Activated T-cell treated with anti-CD3 and anti-CD28 coated beads for 24 hours (primary cell): ENCODE results near the gene SDK2.

Experiments used
- DNase-seq: peaks from one replicate; pipeline ENCODE4 v3.0.0-alpha.2; 2020; ENCODE audit warnings: low read depth

The SDK2 gene

DNA sequence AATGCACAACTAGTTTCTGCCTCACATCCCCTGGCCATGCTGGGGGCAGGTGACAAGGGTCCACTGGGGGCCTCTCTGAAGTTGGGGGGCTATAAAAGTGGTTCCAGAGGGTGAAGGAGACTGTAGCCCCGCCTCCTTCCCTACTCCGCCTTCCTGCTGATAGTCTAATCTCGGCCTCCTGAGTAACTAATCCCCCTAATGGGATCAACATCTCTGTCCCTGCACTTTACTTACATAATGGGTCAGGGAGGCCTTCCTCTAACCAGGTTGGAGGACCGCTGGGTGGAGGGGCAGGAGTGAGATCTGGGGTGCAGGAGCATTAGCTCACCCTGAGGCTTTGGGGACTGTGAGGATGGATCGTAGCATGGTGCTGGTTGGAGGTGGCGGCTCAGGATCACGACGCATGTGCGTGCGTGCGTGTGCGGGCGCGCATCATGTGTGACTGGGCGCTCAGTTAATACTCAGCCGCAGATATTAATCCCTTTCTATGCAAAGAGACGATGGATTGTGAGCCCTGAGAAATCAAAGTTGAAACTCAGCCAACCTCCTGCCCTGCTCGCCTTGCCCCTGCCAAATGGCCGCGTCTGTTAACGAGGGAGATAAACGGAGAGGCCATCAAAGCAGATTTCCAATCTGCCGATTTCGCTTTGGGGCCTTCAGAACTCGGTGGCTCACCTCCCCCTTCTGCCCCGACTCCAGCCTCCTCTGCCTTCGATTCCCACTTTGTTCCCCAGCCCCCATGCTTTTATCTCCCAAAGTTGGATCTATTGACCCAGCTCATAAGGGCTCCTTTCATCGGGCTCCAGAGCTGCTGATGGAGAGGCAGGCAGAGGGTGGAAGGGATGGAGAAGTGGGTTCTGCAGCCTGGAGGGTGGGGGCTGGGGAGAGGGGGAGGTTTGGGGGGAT, 107.3 kb downstream of the SDK2 start:
- no peak for DNase-seq

DNA sequence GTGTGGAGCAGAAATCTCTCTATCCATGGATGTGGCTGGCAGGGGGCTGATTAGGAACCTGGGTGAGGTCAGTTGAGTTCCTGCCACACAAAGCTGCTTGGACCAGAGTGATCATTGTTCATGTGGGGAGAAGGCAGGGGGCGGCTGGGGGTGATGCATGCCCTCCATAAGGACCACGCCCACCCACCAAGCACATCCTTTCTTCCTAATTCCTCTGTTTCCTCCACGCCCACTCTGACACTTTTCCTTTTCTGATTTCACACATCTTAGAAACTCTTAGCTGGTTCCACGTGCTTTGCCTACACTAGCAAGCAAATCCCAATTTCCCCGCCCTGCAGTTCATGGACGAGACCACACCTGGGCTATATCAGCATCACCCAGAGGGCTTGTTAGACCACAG, 108.5 kb downstream of the SDK2 start:
- DNase-seq, result no peak

- no peak for DNase-seq
Observed at GRCh38 chr17:73534209-73534909, 109.9 kb downstream of the SDK2 start.

DNA sequence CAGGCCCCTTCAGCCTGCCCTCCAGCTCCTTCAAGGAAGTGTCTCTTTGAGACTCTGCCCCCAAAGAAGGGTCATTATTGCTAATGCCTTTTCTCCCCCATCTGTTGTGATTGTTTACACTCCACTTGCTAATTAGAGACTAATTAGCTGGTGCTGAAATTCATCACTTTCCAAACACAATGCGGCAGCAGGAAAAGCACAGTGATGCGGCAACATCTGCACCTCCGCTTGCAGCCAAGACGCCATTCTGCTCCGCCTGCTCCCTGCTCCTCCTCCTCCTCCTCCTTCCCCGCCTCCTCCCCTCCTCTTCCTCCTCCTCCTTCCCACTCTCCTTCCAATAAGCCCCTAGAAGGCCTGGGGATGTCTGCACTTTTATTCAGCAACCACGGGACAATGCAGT, 110.5 kb downstream of the SDK2 start:
- DNase-seq, result no peak

- DNase-seq, result no peak
Observed at GRCh38 chr17:73533127-73533526, 111.1 kb downstream of the SDK2 start.

GRCh38 chr17:73532421-73532901, 111.8 kb downstream of the SDK2 start:
- no peak for DNase-seq

DNA sequence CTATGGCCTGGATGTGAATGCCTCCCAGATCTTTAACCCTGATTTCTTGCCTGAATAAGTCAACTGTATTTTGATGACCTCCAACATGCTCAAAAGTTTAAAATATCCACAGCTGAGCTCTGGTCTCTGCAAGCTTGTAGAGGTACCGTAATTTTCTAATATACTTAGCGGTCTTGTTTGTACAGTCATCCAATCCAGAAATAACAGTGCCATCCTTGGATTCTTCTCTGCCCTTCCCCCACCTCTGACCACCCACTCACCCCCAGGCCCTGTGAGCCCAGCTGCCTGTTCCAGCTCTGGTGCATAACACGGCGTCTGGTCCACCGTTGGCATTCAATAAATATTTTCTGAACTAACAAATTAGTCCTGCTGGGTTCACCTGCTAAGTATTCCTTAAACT, 113.1 kb downstream of the SDK2 start:
- no peak for DNase-seq

- no peak for DNase-seq
Observed at GRCh38 chr17:73528679-73529078, 115.6 kb downstream of the SDK2 start.

GRCh38 chr17:73526952-73527351, 117.3 kb downstream of the SDK2 start:
- no peak for DNase-seq

- no peak for DNase-seq
Observed at GRCh38 chr17:73524941-73525679, 119.1 kb downstream of the SDK2 start.

DNA sequence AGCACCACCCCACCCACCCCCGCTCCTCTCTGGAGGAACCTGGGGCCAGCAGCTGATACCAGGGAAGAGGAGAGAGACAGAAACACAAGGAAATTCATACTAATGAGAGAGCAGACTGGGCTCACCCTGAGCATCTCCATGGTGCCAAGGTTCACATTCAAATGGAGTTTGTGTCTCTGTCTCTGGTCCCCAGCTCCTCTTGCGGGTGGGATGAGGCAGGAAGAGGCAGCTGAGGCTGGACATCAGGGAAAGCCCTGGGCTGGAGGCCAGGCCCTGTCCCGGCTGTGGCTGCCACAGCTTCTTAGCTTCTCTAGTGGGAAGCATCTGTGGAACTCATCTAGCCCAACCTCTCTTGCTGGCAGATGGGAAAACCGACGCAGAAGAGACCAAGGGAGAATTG, 121.5 kb downstream of the SDK2 start:
- no peak for DNase-seq

GRCh38 chr17:73522107-73522506, 122.1 kb downstream of the SDK2 start:
- no peak for DNase-seq

GRCh38 chr17:73521376-73521775, 122.9 kb downstream of the SDK2 start:
- no peak for DNase-seq

GRCh38 chr17:73520369-73520761, 123.9 kb downstream of the SDK2 start:
- no peak for DNase-seq

- no peak for DNase-seq
Observed at GRCh38 chr17:73519714-73520368, 124.4 kb downstream of the SDK2 start.

DNA sequence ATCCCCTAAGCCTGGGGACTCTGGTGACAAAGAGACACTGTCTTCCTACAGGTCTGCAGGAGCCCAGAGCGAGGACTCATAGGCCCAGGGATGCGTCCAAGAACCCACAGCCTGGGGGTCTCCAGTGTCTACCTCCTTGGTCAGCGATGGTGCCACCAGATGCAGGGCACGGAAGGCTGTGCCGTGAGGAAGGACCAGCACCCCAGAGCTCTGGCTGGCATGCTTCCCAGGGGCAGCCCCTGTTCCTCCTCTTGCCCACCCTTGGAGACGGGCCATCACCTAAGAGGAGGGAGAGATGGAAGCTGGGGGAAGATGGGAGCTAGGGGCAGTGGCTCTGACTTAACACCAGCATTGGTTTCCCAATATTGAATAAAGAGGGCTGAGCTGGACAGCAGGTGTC, 125.2 kb downstream of the SDK2 start:
- DNase-seq, result no peak

DNA sequence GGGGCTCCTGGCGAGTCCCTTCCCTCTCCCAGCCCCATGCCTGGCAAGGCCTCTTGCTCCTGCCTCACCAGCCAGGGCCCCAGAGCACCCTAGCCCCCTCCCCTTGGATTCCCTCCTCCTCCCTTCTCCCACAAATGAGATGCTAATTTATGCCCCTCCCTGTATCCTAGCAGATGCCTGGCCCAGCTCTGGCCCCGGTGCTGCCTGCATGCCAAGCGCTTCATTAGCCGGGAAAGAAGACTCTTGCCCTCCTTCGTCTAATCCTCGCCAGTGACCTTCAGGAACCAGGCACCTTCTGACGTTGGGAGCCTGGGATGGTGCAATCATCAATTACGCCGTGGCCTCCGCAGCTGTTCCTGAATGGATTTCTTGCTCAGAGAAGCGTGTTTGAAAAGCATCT, 127.8 kb downstream of the SDK2 start:
- DNase-seq, result no peak

GRCh38 chr17:73514146-73514863, 129.9 kb downstream of the SDK2 start:
- DNase-seq, result no peak

- no peak for DNase-seq
Observed at GRCh38 chr17:73513426-73513825, 130.8 kb downstream of the SDK2 start.

DNA sequence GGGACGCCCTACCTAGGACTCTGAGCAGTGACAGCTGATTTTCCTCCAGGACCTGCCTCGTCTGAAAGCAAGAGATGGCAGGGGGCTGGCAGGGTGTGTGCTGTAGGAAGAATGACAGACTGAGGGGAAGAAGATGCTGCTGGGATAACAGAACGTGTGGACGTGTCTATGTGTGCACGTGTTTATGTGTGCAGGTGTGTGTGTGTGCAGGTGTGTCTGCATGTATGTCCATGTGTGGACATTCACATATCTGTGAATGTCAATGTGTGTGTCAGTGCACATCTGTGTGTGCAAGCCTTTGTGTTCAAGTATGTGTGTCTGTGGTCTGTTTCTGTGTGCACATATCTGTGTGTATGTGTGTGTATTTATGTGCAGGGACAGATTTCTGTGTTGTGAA, 132.5 kb downstream of the SDK2 start:
- DNase-seq, result no peak

DNA sequence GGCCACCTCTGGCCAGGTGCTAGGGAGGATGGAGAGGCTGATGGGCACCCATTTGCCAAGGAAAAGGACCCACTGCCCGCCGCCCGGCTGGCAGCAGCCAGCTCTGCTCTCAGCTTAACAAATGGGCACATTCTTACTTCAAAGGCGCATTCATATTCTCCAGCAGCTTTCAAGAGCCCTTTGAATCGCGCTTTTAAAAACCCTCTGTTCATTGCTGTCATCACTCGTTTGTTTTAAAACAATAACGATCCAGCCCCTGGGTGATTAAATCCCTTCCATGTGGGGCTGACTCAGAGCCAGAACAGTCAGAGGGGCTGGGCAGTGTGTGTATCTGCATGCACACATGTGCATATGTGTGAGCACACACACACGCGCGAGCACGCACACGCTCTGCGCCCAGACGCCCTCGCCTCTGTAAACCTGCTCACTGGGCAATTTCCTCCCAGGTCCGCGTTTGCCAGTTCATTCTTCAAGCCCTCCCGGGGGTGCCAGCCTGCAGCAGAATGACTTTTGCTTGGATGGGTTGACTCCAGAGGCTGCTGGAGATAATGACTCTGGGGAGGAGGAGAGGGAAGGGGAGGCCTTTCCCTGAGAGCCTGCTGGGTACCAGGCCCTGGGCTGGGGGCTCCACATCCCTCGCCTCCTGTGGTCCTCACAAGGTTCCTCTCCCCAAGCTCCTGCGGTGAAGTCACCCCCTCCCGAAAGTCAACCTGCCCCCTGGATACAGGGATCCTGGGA, 133.1 kb downstream of the SDK2 start:
- no peak for DNase-seq
